Measurements from ENCODE around the gene SMG6.
"Not testable (repeated sequence)": the region's sequence is repeated elsewhere in the genome, so short reads cannot be mapped to it uniquely, and the experiment has no call there.

Gene SMG6

GRCh38 chr17:2207815-2208515 is 95.6 kb downstream of the SMG6 start:
- Histone ChIP-seq H3K27me3 (ENCODE audit: control insufficient read depth in 1 of 2, insufficient read depth in 2 of 2, low read length in 2 of 2) (no peaks in the 10 kb centered on the region), H3K27ac (ENCODE audit: low read depth, low read length) (no peak overlapping the region), H3K36me3 (ENCODE audit: control insufficient read depth in 1 of 2, insufficient read depth in 2 of 2, low read length in 2 of 2) (peaks cover 0 to 3% of the 10 kb centered on the region in 2 donors), H3K9ac (ENCODE audit: low read depth in 1 of 2, low read length in 2 of 2) (no peak overlapping the region), H3K4me3 (ENCODE audit: low read depth in 1 of 2, low read length in 2 of 2) (no peak overlapping the region), H3K4me1 (ENCODE audit: control insufficient read depth in 1 of 2, insufficient read depth in 2 of 2, low read length in 2 of 2) (peaks cover 6 to 11% of the 10 kb centered on the region in 2 donors), H3K9me3 (ENCODE audit: control insufficient read depth in 1 of 2, low read length in 2 of 2) (no peaks in the 10 kb centered on the region)

DNA sequence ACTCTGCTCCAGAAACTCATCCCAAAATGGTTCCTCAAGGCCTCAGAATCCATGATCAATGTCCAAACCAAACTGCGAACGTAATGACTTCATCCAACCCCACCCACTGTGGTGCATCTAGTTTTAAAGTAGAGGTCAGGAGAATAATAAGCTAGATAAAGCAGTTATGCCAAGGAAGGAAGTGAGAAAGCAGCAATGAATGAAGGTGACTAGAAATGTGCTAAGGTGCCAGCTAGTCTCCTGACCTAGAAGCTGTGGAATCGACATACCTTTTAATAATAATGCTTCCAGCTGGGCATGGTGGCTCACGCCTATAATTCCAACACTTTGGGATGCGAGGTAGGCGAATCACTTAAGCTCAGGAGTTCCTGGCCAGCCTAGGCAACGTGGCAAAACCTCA is 99.2 kb downstream of the SMG6 start:
- Histone ChIP-seq H3K4me1 (ENCODE audit: control insufficient read depth in 1 of 2, insufficient read depth in 2 of 2, low read length in 2 of 2) (no peaks in the 10 kb centered on the region), H3K9me3 (ENCODE audit: control insufficient read depth in 1 of 2, low read length in 2 of 2) (no peaks in the 10 kb centered on the region), H3K9ac (ENCODE audit: low read depth in 1 of 2, low read length in 2 of 2) (no peak overlapping the region), H3K4me3 (ENCODE audit: low read depth in 1 of 2, low read length in 2 of 2) (no peak overlapping the region), H3K27me3 (ENCODE audit: control insufficient read depth in 1 of 2, insufficient read depth in 2 of 2, low read length in 2 of 2) (no peaks in the 10 kb centered on the region), H3K36me3 (ENCODE audit: control insufficient read depth in 1 of 2, insufficient read depth in 2 of 2, low read length in 2 of 2) (no peaks in the 10 kb centered on the region), H3K27ac (ENCODE audit: low read depth, low read length) (no peak overlapping the region)

DNA sequence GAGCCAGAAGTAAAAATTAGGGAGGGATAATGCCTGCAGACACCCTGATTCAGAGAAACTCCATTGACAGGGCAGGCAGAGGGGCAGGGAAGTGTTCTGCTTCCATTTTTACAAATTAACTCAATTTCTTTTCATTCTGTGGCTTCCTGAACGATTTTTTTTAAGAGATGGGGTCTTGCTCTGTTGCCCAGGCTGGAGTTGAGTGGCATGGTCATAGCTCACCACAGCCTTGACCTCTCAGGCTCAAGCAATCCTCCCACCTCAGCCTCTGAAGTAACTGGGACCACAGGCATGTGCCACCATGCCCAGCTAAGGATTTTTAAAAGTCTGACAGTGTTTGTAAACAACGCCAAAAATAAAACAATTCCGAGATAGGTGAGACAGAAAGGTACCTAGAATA is 99.8 kb downstream of the SMG6 start:
- Histone ChIP-seq H3K4me3 (ENCODE audit: low read depth in 1 of 2, low read length in 2 of 2) (no peak overlapping the region), H3K27ac (ENCODE audit: low read depth, low read length) (no peak overlapping the region), H3K36me3 (ENCODE audit: control insufficient read depth in 1 of 2, insufficient read depth in 2 of 2, low read length in 2 of 2) (no peaks in the 10 kb centered on the region)

GRCh38 chr17:2202996-2203575 is 100.5 kb downstream of the SMG6 start:
- H3K27ac ChIP-seq (ENCODE audit: low read depth, low read length): no peak overlapping the region
- no peaks in the 10 kb centered on the region for H3K4me1 ChIP-seq (ENCODE audit: control insufficient read depth in 1 of 2, insufficient read depth in 2 of 2, low read length in 2 of 2)
- no peaks in the 10 kb centered on the region for H3K36me3 ChIP-seq (ENCODE audit: control insufficient read depth in 1 of 2, insufficient read depth in 2 of 2, low read length in 2 of 2)
- no peak overlapping the region for H3K4me3 ChIP-seq (ENCODE audit: low read depth in 1 of 2, low read length in 2 of 2)
- no peak overlapping the region for H3K9ac ChIP-seq (ENCODE audit: low read depth in 1 of 2, low read length in 2 of 2)
- H3K27me3 ChIP-seq (ENCODE audit: control insufficient read depth in 1 of 2, insufficient read depth in 2 of 2, low read length in 2 of 2): no peaks in the 10 kb centered on the region
- no peaks in the 10 kb centered on the region for H3K9me3 ChIP-seq (ENCODE audit: control insufficient read depth in 1 of 2, low read length in 2 of 2)

More for the DNA sequence above, 99.8 kb downstream of the SMG6 start:
- no peaks in the 10 kb centered on the region for H3K27me3 ChIP-seq (ENCODE audit: control insufficient read depth in 1 of 2, insufficient read depth in 2 of 2, low read length in 2 of 2)
- no peaks in the 10 kb centered on the region for H3K4me1 ChIP-seq (ENCODE audit: control insufficient read depth in 1 of 2, insufficient read depth in 2 of 2, low read length in 2 of 2)
- no peaks in the 10 kb centered on the region for H3K9me3 ChIP-seq (ENCODE audit: control insufficient read depth in 1 of 2, low read length in 2 of 2)
- H3K9ac ChIP-seq (ENCODE audit: low read depth in 1 of 2, low read length in 2 of 2): no peak overlapping the region

GRCh38 chr17:2202302-2202995 is 101.1 kb downstream of the SMG6 start:
- H3K36me3 ChIP-seq (ENCODE audit: control insufficient read depth in 1 of 2, insufficient read depth in 2 of 2, low read length in 2 of 2): no peaks in the 10 kb centered on the region
- H3K9ac ChIP-seq (ENCODE audit: low read depth in 1 of 2, low read length in 2 of 2): no peak overlapping the region
- H3K27ac ChIP-seq (ENCODE audit: low read depth, low read length): no peak overlapping the region
- H3K27me3 ChIP-seq (ENCODE audit: control insufficient read depth in 1 of 2, insufficient read depth in 2 of 2, low read length in 2 of 2): no peaks in the 10 kb centered on the region
- no peak overlapping the region for H3K4me3 ChIP-seq (ENCODE audit: low read depth in 1 of 2, low read length in 2 of 2)
- no peaks in the 10 kb centered on the region for H3K9me3 ChIP-seq (ENCODE audit: control insufficient read depth in 1 of 2, low read length in 2 of 2)
- no peaks in the 10 kb centered on the region for H3K4me1 ChIP-seq (ENCODE audit: control insufficient read depth in 1 of 2, insufficient read depth in 2 of 2, low read length in 2 of 2)

DNA sequence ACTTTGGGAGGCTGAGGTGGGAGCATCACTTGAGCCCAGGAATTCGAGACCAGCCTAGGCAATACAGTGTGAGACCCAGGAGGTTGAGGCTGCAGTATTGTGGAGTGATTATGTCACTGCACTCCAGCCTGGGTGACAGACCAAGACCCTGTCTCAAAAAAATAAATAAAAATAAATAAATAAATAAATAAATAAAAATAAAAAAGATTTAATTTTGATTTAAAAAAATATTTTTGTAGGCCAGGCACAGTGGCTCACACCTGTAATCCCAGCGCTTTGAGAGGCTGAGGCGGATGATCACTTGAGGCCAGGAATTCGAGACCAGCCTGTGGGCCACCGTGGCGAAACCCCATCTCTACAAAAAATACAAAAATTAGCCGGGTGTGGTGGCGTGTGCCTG is 104.2 kb downstream of the SMG6 start:
- H3K27me3 ChIP-seq (ENCODE audit: control insufficient read depth in 1 of 2, insufficient read depth in 2 of 2, low read length in 2 of 2); H3K9ac ChIP-seq (ENCODE audit: low read depth in 1 of 2, low read length in 2 of 2); H3K27ac ChIP-seq (ENCODE audit: low read depth, low read length); H3K4me3 ChIP-seq (ENCODE audit: low read depth in 1 of 2, low read length in 2 of 2); H3K36me3 ChIP-seq (ENCODE audit: control insufficient read depth in 1 of 2, insufficient read depth in 2 of 2, low read length in 2 of 2); H3K9me3 ChIP-seq (ENCODE audit: control insufficient read depth in 1 of 2, low read length in 2 of 2); H3K4me1 ChIP-seq (ENCODE audit: control insufficient read depth in 1 of 2, insufficient read depth in 2 of 2, low read length in 2 of 2): not testable (repeated sequence)

- Histone ChIP-seq H3K27ac (ENCODE audit: low read depth, low read length) (no peak overlapping the region), H3K27me3 (ENCODE audit: control insufficient read depth in 1 of 2, insufficient read depth in 2 of 2, low read length in 2 of 2) (no peaks in the 10 kb centered on the region), H3K9ac (ENCODE audit: low read depth in 1 of 2, low read length in 2 of 2) (no peak overlapping the region), H3K4me1 (ENCODE audit: control insufficient read depth in 1 of 2, insufficient read depth in 2 of 2, low read length in 2 of 2) (no peaks in the 10 kb centered on the region), H3K36me3 (ENCODE audit: control insufficient read depth in 1 of 2, insufficient read depth in 2 of 2, low read length in 2 of 2) (peaks cover 2% of the 10 kb centered on the region in 2 donors), H3K9me3 (ENCODE audit: control insufficient read depth in 1 of 2, low read length in 2 of 2) (no peaks in the 10 kb centered on the region), H3K4me3 (ENCODE audit: low read depth in 1 of 2, low read length in 2 of 2) (no peak overlapping the region)
Measured at GRCh38 chr17:2198927-2199326, 104.7 kb downstream of the SMG6 start.

- Histone ChIP-seq H3K4me3 (ENCODE audit: low read depth in 1 of 2, low read length in 2 of 2) (no peak overlapping the region), H3K9ac (ENCODE audit: low read depth in 1 of 2, low read length in 2 of 2) (no peak overlapping the region), H3K4me1 (ENCODE audit: control insufficient read depth in 1 of 2, insufficient read depth in 2 of 2, low read length in 2 of 2) (peaks cover 8 to 10% of the 10 kb centered on the region in 2 donors), H3K27ac (ENCODE audit: low read depth, low read length) (no peak overlapping the region), H3K9me3 (ENCODE audit: control insufficient read depth in 1 of 2, low read length in 2 of 2) (no peaks in the 10 kb centered on the region), H3K27me3 (ENCODE audit: control insufficient read depth in 1 of 2, insufficient read depth in 2 of 2, low read length in 2 of 2) (no peaks in the 10 kb centered on the region), H3K36me3 (ENCODE audit: control insufficient read depth in 1 of 2, insufficient read depth in 2 of 2, low read length in 2 of 2) (peaks cover 6 to 10% of the 10 kb centered on the region in 2 donors)
Measured at GRCh38 chr17:2197271-2197670, 106.3 kb downstream of the SMG6 start.

GRCh38 chr17:2195729-2196128 is 107.9 kb downstream of the SMG6 start:
- no peak overlapping the region for H3K27ac ChIP-seq (ENCODE audit: low read depth, low read length)
- no peak overlapping the region for H3K9ac ChIP-seq (ENCODE audit: low read depth in 1 of 2, low read length in 2 of 2)
- H3K9me3 ChIP-seq (ENCODE audit: control insufficient read depth in 1 of 2, low read length in 2 of 2): no peaks in the 10 kb centered on the region
- no peak overlapping the region for H3K4me3 ChIP-seq (ENCODE audit: low read depth in 1 of 2, low read length in 2 of 2)
- peaks cover 6 to 10% of the 10 kb centered on the region in 2 donors for H3K36me3 ChIP-seq (ENCODE audit: control insufficient read depth in 1 of 2, insufficient read depth in 2 of 2, low read length in 2 of 2)
- H3K27me3 ChIP-seq (ENCODE audit: control insufficient read depth in 1 of 2, insufficient read depth in 2 of 2, low read length in 2 of 2): no peaks in the 10 kb centered on the region
- peaks cover 14 to 15% of the 10 kb centered on the region in 2 donors for H3K4me1 ChIP-seq (ENCODE audit: control insufficient read depth in 1 of 2, insufficient read depth in 2 of 2, low read length in 2 of 2)

GRCh38 chr17:2194889-2195335 is 108.7 kb downstream of the SMG6 start:
- no peak overlapping the region for H3K27ac ChIP-seq (ENCODE audit: low read depth, low read length)
- no peaks in the 10 kb centered on the region for H3K9me3 ChIP-seq (ENCODE audit: control insufficient read depth in 1 of 2, low read length in 2 of 2)
- H3K36me3 ChIP-seq (ENCODE audit: control insufficient read depth in 1 of 2, insufficient read depth in 2 of 2, low read length in 2 of 2): peaks cover 6 to 13% of the 10 kb centered on the region in 2 donors
- H3K4me3 ChIP-seq (ENCODE audit: low read depth in 1 of 2, low read length in 2 of 2): no peak overlapping the region
- no peak overlapping the region for H3K9ac ChIP-seq (ENCODE audit: low read depth in 1 of 2, low read length in 2 of 2)
- H3K4me1 ChIP-seq (ENCODE audit: control insufficient read depth in 1 of 2, insufficient read depth in 2 of 2, low read length in 2 of 2): peaks cover 20% of the 10 kb centered on the region in 2 donors
- no peaks in the 10 kb centered on the region for H3K27me3 ChIP-seq (ENCODE audit: control insufficient read depth in 1 of 2, insufficient read depth in 2 of 2, low read length in 2 of 2)
